HUES48 (cell line): Measurements from ENCODE around the gene EEF1AKMT3.
"Not testable (repeated sequence)": the region's sequence is repeated elsewhere in the genome, so short reads cannot be mapped to it uniquely, and the experiment has no call there.

ENCODE experiments used
- H3K27ac ChIP-seq: one replicate; pipeline ENCODE4 v1.7.0; 2013; ENCODE audit warnings: low read depth, low read length, inconsistent platforms
- H3K27me3 ChIP-seq: 2 replicates; pipeline ENCODE4 v1.6.1; 2013; ENCODE audit warnings: mild to moderate bottlenecking, low read length; ENCODE audit not compliant: control insufficient read depth, insufficient read depth
- H3K36me3 ChIP-seq: 2 replicates; pipeline ENCODE4 v1.6.1; 2013; ENCODE audit warnings: low read length; ENCODE audit not compliant: control insufficient read depth, insufficient read depth
- H3K4me1 ChIP-seq: 2 replicates; pipeline ENCODE4 v1.6.1; 2013; ENCODE audit warnings: mild to moderate bottlenecking, low read length; ENCODE audit not compliant: control insufficient read depth, insufficient read depth
- H3K4me3 ChIP-seq: 2 replicates; pipeline ENCODE4 v1.5.1; 2013; ENCODE audit warnings: mild to moderate bottlenecking, low read depth, low read length
- H3K9ac ChIP-seq: 2 replicates; pipeline ENCODE4 v1.6.1; 2013; ENCODE audit warnings: mild to moderate bottlenecking, low read depth, low read length, moderate library complexity
- H3K9me3 ChIP-seq: 2 replicates; pipeline ENCODE4 v1.6.1; 2013; ENCODE audit warnings: low read length; ENCODE audit not compliant: control insufficient read depth, insufficient read depth

Gene EEF1AKMT3

GRCh38 chr12:57815177-57816000 is 43.0 kb downstream of the EEF1AKMT3 start:
- no peaks in the 10 kb centered on the region for H3K4me1 ChIP-seq

DNA sequence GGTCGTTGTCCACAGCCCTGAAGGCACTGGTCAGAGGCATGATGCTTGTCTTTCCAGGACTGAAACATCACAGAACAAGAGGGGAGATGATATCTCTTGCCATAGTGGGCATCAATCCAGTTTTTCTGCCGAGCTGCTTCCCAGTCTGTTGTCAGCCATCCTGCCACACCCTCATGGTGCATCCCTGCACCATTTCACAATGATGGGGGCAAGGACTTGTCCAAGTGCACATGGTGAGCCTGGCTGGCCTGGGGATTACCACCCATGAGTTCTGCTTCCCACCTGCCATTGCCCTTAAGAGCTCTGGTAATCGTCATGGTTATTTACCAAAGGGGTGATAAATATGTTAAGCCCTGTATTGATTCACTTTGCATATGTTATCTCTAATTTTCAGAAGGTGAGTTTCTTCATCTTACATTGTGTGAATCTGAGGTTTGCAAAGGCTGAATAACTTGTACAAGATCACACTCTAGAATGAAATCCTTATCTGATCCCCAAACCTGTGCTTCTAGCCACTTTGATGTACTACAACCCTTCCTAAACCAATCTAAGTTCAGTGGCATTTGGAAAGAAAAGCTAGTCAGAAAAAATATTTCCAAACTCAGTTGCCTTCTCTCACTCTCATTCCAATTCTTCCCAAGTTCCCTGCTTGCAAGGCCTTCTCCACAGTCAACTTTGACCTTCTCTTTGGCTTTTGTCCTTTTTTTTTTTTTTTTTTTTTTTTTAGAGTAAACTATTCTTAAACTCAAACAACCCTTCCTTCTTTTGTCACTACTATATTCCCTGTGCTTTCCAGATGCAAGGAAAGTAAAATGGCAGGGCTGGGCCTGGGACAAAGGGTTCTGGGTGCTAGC is 43.8 kb downstream of the EEF1AKMT3 start:
- Histone ChIP-seq H3K27me3 (no peaks in the 10 kb centered on the region), H3K4me3 (no peak overlapping the region), H3K9ac (no peak overlapping the region), H3K27ac (no peak overlapping the region), H3K4me1 (no peaks in the 10 kb centered on the region), H3K9me3 (no peaks in the 10 kb centered on the region), H3K36me3 (peaks cover 10% of the 10 kb centered on the region; the same call in 1 of the 2 replicates)

More at GRCh38 chr12:57815177-57816000, 43.0 kb downstream of the EEF1AKMT3 start:
- Histone ChIP-seq H3K27me3 (no peaks in the 10 kb centered on the region), H3K4me3 (no peak overlapping the region), H3K9ac (no peak overlapping the region), H3K9me3 (no peaks in the 10 kb centered on the region), H3K36me3 (0 out of 2 replicates have a peak, but pooled peaks cover 4% of the 10 kb centered on the region), H3K27ac (no peak overlapping the region)

GRCh38 chr12:57816855-57817151 is 44.4 kb downstream of the EEF1AKMT3 start:
- H3K4me1 ChIP-seq: no peaks in the 10 kb centered on the region
- H3K9ac ChIP-seq: no peak overlapping the region
- no peak overlapping the region for H3K27ac ChIP-seq

DNA sequence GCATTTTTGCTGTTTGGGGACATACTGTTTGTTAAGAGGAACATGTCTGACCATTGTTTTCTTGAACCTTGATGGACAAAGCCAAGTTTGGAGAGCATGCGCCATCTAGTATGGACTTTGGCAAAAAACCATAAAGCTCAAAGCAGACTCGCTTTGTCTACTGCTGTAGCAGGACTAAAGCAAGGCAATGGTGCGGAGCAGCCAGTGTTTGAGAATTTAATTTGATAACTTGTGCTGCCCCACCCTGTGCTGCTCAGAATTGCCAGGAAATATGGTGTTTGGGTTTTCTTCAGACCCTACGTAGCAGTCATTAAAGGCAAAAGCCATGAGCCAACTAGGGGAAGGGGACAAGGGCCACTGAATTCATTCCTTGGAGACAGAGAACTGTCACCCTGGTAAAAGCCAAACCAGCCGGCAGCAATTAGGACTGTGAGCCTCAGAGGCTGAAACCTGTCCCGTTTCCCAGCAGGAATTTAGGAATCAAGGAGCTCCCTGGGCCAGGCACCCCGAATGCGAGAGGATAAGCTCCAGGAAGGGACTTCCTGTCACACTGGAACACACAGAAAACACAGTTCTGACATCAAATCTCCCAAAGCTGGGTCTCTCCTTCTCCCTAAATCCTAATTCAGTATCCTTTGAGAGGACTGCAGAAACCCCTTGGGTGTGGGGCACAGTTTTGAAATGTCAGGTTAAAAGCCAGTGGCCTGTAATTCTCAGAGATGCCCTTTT is 45.0 kb downstream of the EEF1AKMT3 start:
- H3K9ac ChIP-seq: no peak overlapping the region
- H3K36me3 ChIP-seq: peaks cover 21% of the 10 kb centered on the region
- no peak overlapping the region for H3K27ac ChIP-seq
- H3K4me3 ChIP-seq: no peak overlapping the region
- H3K27me3 ChIP-seq: no peaks in the 10 kb centered on the region
- no peaks in the 10 kb centered on the region for H3K9me3 ChIP-seq
- H3K4me1 ChIP-seq: no peaks in the 10 kb centered on the region

More at GRCh38 chr12:57816855-57817151, 44.4 kb downstream of the EEF1AKMT3 start:
- H3K27me3 ChIP-seq: no peaks in the 10 kb centered on the region
- no peak overlapping the region for H3K4me3 ChIP-seq
- H3K36me3 ChIP-seq: peaks cover 15% of the 10 kb centered on the region
- H3K9me3 ChIP-seq: no peaks in the 10 kb centered on the region

- not testable (repeated sequence) for H3K4me3 ChIP-seq, H3K9ac ChIP-seq, H3K27ac ChIP-seq
These were observed 45.5 kb downstream of the EEF1AKMT3 start for GRCh38 chr12:57817990-57818331.

GRCh38 chr12:57820119-57820518 is 47.7 kb downstream of the EEF1AKMT3 start:
- not testable (repeated sequence) for H3K9me3 ChIP-seq, H3K27ac ChIP-seq, H3K4me1 ChIP-seq, H3K9ac ChIP-seq, H3K27me3 ChIP-seq, H3K4me3 ChIP-seq
- H3K36me3 ChIP-seq: peaks cover 48% of the 10 kb centered on the region

More at GRCh38 chr12:57817990-57818331, 45.5 kb downstream of the EEF1AKMT3 start:
- peaks cover 26% of the 10 kb centered on the region for H3K36me3 ChIP-seq
- not testable (repeated sequence) for H3K27me3 ChIP-seq, H3K4me1 ChIP-seq, H3K9me3 ChIP-seq

DNA sequence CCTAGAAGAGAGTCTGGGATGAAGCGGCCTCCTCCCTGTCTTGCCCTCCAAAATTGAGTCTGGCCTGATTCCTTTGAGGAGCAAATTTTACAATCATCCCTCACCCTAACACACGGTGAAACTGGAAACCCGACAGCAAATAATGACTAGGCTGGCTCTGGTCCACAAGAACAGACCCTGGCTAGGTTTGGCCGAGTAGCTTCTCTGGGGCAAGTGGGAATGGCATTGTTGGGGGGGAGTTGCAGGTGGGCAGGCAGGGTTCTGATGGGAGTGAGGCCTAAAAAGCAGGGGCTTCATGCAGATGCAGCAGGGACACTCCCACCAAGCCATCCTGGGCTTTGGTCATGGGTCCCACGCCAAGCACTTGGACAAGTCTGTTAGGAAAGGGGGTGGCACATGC is 48.6 kb downstream of the EEF1AKMT3 start:
- H3K27ac ChIP-seq, H3K4me1 ChIP-seq, H3K9me3 ChIP-seq, H3K9ac ChIP-seq, H3K27me3 ChIP-seq, H3K4me3 ChIP-seq: not testable (repeated sequence)
- peaks cover 57% of the 10 kb centered on the region for H3K36me3 ChIP-seq

- Histone ChIP-seq H3K9me3 (no peaks in the 10 kb centered on the region), H3K4me3 (no peak overlapping the region), H3K4me1 (no peaks in the 10 kb centered on the region), H3K27me3 (no peaks in the 10 kb centered on the region), H3K9ac (no peak overlapping the region), H3K27ac (no peak overlapping the region), H3K36me3 (peaks cover 63% of the 10 kb centered on the region)
These were observed 49.2 kb downstream of the EEF1AKMT3 start for GRCh38 chr12:57821474-57822214.

DNA sequence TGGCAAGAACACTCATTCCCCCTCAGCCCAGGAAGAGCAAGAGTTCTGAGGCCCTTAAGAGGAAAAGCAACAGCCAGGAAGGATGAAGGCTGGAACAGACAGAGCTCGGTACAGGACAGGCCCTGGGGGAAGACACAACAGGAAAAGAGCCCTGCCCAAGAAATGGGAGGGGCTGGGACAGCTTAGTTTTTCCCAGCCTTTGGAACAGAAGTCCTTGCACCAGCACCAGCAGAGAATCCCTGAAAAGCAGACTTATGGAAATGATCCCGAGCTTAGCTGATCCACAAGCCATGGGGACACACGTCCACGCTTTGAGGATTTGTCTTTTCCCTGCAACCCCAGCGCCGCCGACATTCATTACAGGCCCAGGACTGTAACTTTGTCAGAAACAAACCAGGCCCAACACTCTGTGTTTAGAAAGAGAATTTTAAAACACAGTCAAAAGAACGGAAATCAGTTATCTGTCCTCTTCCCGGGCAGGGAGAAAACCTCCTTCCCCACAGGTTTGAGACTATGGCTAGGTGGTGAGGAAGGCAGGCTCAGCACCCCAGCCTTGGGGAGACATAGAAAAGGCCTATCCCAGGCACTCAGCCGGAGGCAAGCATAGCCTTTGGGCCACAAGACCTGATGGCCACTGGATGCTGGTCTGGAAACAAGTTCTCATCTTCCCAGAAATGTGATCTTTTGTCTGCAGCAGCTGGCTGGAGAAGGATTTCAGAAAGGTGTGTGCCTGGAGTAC is 50.1 kb downstream of the EEF1AKMT3 start:
- Histone ChIP-seq H3K9ac (no peak overlapping the region), H3K4me3 (no peak overlapping the region), H3K9me3 (no peaks in the 10 kb centered on the region), H3K36me3 (peaks cover 72% of the 10 kb centered on the region), H3K27me3 (no peaks in the 10 kb centered on the region), H3K4me1 (no peaks in the 10 kb centered on the region), H3K27ac (no peak overlapping the region)
